Endodermal cell (in vitro differentiated cells): ENCODE measurements around the gene CERS3. TPM values are rescaled to one million over a fixed set of nuclear protein-coding genes. Genes with fewer than 3 reads are reported as not detected.

Experiments
- DNase-seq: peaks from one replicate; pipeline ENCODE4 v3.0.0-alpha.2; 2017
- H3K27ac ChIP-seq: 2 replicates; pipeline ENCODE4 v1.5.1; 2013; ENCODE audit warnings: mild to moderate bottlenecking, low read depth, low read length, moderate library complexity
- H3K27me3 ChIP-seq: 2 replicates; pipeline ENCODE4 v1.6.1; 2013; ENCODE audit warnings: mild to moderate bottlenecking, low read length, moderate library complexity; ENCODE audit not compliant: insufficient read depth, control insufficient read depth, poor library complexity, severe bottlenecking
- H3K36me3 ChIP-seq: 2 replicates; pipeline ENCODE4 v1.7.0; 2013; ENCODE audit warnings: mild to moderate bottlenecking, low read length, moderate library complexity; ENCODE audit not compliant: control insufficient read depth, insufficient read depth
- H3K4me1 ChIP-seq: one replicate; pipeline ENCODE4 v1.7.0; 2013; ENCODE audit warnings: low read length; ENCODE audit not compliant: control insufficient read depth, insufficient read depth
- H3K4me3 ChIP-seq: 2 replicates; pipeline ENCODE4 v1.5.1; 2013; ENCODE audit warnings: mild to moderate bottlenecking, low read length, moderate library complexity
- H3K9ac ChIP-seq: 2 replicates; pipeline ENCODE4 v1.6.1; 2013; ENCODE audit warnings: mild to moderate bottlenecking, low read length, moderate library complexity; ENCODE audit not compliant: poor library complexity, severe bottlenecking; ENCODE audit errors: extremely low read depth
- H3K9me3 ChIP-seq: 2 replicates; pipeline ENCODE4 v1.6.1; 2013; ENCODE audit warnings: mild to moderate bottlenecking, low read length, moderate library complexity; ENCODE audit not compliant: control insufficient read depth
- H3K27ac Mint-ChIP-seq: 2 replicates; pipeline ENCODE4 v1.8.0; 2020; ENCODE audit warnings: mixed read lengths
- H3K27me3 Mint-ChIP-seq: 2 replicates; pipeline ENCODE4 v1.8.0; 2021; ENCODE audit warnings: mild to moderate bottlenecking, mixed read lengths; ENCODE audit not compliant: insufficient read depth
- H3K36me3 Mint-ChIP-seq: 2 replicates; pipeline ENCODE4 v1.8.0; 2020; ENCODE audit warnings: low read depth, mixed read lengths
- H3K4me1 Mint-ChIP-seq: 2 replicates; pipeline ENCODE4 v1.8.0; 2020; ENCODE audit warnings: mixed read lengths
- H3K4me3 Mint-ChIP-seq: 2 replicates; pipeline ENCODE4 v1.8.0; 2020; ENCODE audit warnings: mild to moderate bottlenecking, moderate library complexity, mixed read lengths
- H3K9me3 Mint-ChIP-seq: 2 replicates; pipeline ENCODE4 v1.8.0; 2020; ENCODE audit warnings: mild to moderate bottlenecking, mixed read lengths
- WGBS, 2 experiments: methylation state at CpG; one replicate each; pipeline versions ENCODE4 v1.1.5 to v1.1.7; 2013; ENCODE audit warnings: missing lambda C conversion rate in 2 of 2, mixed read lengths in 1 of 2; ENCODE audit not compliant: insufficient coverage in 1 of 2, insufficient read length in 1 of 2; 5-methylcytosine and 5-hydroxymethylcytosine counted together
- total RNA-seq, 2 donors: library from RNA; stranded (reverse); fragmentation: NEBNext Ultra II Directional in 1 of 2; extraction: Animal tissue kit (Norgen Biotek cat#: 25700) in 1 of 2; gene quantifications; 2 replicates in 1 of 2; 3 replicates in 1 of 2; pipeline ENCODE4 v1.2.1, GENCODE V29; 2021
- TF ChIP-seq, protein P1 (sequence below): fragments of 200-600 bp; sonication (generic); conservative IDR thresholded peaks from 2 replicates; pipeline ENCODE4 v1.5.0; 2021; ENCODE audit warnings: antibody characterized with exemption, mild to moderate bottlenecking

The CERS3 gene
- total RNA-seq, 2 donors from 2014 or later, result 0.48 TPM; not detected in 1

DNA sequence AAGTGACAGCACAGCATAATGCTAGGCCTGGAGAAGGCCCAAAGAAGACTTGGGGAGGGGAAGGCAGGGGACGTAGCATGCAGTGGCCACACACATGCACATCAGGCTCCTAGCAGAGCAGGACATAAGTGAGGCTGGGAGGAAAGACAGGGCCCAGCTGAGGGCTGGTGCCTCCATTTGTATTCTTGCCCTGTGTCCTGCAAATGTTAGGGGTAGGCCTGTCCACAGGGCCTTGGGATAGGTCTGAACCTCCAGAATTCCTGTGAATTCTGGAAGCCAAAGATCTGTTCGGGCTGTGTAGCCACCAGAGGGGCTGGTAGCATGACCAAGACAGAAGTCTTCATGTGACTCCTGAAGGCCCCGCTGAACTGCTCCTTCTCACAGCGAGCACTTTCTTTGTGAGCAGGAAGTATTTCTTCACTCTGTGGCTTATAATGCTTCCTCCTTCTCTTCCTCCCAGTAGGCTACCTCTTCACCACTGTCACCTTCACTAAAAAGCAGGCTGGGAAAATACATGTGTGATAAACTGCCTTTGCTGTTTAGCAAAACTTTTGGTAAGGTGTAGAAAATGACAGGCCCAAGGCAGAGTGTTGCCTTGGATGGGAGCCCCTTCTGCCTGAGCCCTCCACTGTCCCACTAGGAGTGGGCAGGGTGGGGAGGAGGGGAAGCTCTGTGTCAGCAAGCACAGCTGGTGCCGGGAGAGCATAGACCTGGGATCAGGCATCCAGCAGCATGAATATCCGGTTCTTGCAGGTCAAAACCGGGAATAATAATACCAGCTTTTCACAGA lies 8.4 kb downstream of the CERS3 start:
- H3K9me3 ChIP-seq, result no peaks in the 10 kb centered on the region
- peaks cover 5% of the 10 kb centered on the region for H3K4me1 ChIP-seq
- no peak for DNase-seq
- no peak overlapping the region for H3K9ac ChIP-seq
- no peak overlapping the region for H3K4me3 ChIP-seq
- 92 to 97% methylated on average over 3 to 6 of the region's 7 CpGs for WGBS, 2 experiments
- H3K27ac Mint-ChIP-seq, result no peak overlapping the region
- H3K27ac ChIP-seq, result no peak overlapping the region
- H3K9me3 Mint-ChIP-seq, result no peaks in the 10 kb centered on the region
- no peaks in the 10 kb centered on the region for H3K36me3 ChIP-seq
- no peaks in the 10 kb centered on the region for H3K27me3 ChIP-seq
- TF ChIP-seq, protein P1, sequence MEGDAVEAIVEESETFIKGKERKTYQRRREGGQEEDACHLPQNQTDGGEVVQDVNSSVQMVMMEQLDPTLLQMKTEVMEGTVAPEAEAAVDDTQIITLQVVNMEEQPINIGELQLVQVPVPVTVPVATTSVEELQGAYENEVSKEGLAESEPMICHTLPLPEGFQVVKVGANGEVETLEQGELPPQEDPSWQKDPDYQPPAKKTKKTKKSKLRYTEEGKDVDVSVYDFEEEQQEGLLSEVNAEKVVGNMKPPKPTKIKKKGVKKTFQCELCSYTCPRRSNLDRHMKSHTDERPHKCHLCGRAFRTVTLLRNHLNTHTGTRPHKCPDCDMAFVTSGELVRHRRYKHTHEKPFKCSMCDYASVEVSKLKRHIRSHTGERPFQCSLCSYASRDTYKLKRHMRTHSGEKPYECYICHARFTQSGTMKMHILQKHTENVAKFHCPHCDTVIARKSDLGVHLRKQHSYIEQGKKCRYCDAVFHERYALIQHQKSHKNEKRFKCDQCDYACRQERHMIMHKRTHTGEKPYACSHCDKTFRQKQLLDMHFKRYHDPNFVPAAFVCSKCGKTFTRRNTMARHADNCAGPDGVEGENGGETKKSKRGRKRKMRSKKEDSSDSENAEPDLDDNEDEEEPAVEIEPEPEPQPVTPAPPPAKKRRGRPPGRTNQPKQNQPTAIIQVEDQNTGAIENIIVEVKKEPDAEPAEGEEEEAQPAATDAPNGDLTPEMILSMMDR, result no peak
- no peak overlapping the region for H3K4me3 Mint-ChIP-seq
- no peaks in the 10 kb centered on the region for H3K27me3 Mint-ChIP-seq
- H3K4me1 Mint-ChIP-seq, result peaks cover 18% of the 10 kb centered on the region
- no peaks in the 10 kb centered on the region for H3K36me3 Mint-ChIP-seq

DNA sequence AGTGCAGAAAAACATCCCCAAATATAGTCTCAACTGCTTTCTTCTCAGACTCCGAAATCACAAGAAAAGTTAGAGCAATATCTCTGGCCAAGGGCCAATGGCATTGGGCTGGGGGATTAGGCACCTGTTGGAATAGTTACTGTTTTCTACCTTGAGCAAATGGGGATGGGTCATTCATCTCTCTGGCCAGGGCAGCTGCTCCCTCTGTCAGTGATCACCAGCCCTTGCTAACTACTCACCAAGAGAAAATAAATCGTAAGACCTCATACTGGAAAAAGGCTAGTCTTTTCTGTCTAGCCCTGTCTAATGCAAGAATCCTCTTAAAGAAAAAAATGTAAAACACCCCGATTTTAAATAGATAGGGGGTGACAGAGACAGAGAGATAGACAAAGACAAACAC lies 10.9 kb downstream of the CERS3 start:
- TF ChIP-seq, protein P1, result no peak
- Histone ChIP-seq H3K9me3 (no peaks in the 10 kb centered on the region), H3K36me3 (no peaks in the 10 kb centered on the region), H3K27ac (no peak overlapping the region), H3K4me3 (no peak overlapping the region), H3K4me1 (peaks cover 9% of the 10 kb centered on the region), H3K27me3 (no peaks in the 10 kb centered on the region), H3K9ac (no peak overlapping the region)
- H3K4me1 Mint-ChIP-seq, result peaks cover 22% of the 10 kb centered on the region
- no peaks in the 10 kb centered on the region for H3K27me3 Mint-ChIP-seq
- no peak overlapping the region for H3K27ac Mint-ChIP-seq
- 80 to 87% methylated on average over 1 to 3 of the region's 3 CpGs for WGBS, 2 experiments
- H3K9me3 Mint-ChIP-seq, result no peaks in the 10 kb centered on the region
- no peaks in the 10 kb centered on the region for H3K36me3 Mint-ChIP-seq
- no peak for DNase-seq
- H3K4me3 Mint-ChIP-seq, result no peak overlapping the region

DNA sequence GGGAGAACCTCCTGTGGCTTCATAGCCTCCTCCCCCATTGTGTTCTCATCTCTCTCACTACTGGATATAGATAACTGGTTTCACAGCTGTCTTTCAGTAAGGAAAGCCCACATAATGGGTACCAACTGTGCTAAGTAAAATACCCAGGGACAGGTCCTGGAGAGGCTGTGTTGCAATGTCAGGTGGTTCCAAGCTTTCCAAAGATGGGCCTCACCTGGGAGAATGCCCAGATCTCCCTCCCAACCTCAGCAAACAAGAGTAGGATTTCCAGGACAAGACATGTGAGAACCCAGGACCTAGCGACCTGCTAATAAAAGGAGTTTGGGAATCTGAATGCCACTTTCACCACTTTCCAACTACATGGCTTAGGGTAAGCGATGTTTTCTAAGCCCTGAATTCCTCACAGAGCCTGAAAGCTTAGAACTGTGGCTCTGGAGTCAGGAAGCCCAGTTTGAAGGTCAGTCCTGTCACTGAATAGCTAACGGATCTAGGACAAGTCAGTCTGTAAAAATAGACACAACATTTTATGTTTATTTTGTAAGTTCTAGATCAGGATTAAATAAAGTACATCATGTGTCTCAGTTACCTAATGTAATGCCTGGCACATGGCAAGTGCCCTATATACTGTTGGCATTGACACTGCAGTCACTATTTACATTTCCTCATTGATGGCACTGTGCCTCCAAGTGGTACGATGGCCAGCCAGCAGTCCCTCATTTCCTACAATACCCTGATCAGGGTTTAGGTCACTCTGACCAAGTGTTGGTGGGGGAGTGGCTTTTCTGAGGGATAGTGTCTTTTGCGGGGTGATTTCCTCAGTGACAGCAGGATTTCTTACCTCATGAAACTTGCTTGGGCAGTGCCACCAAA lies 11.9 kb downstream of the CERS3 start:
- Mint-ChIP-seq H3K9me3 (no peaks in the 10 kb centered on the region), H3K4me3 (no peak overlapping the region), H3K4me1 (peaks cover 22% of the 10 kb centered on the region), H3K36me3 (no peaks in the 10 kb centered on the region), H3K27ac (no peak overlapping the region), H3K27me3 (no peaks in the 10 kb centered on the region)
- Histone ChIP-seq H3K9ac (no peak overlapping the region), H3K4me1 (peaks cover 9% of the 10 kb centered on the region), H3K27ac (no peak overlapping the region), H3K9me3 (no peaks in the 10 kb centered on the region), H3K36me3 (no peaks in the 10 kb centered on the region), H3K27me3 (no peaks in the 10 kb centered on the region), H3K4me3 (no peak overlapping the region)
- 89% methylated on average over 3 to 5 of the region's 5 CpGs for WGBS, 2 experiments
- TF ChIP-seq, protein P1, result no peak
- DNase-seq, result no peak
